Activated naive CD8-positive, alpha-beta T cell (primary cell): Measurements from ENCODE around the gene CDH22.

ENCODE experiments used
- H3K27ac Mint-ChIP-seq: one replicate; pipeline ENCODE4 v1.8.0; 2021; ENCODE audit warnings: mixed read lengths
- H3K27me3 Mint-ChIP-seq: one replicate; pipeline ENCODE4 v1.8.0; 2021; ENCODE audit warnings: mixed read lengths
- H3K36me3 Mint-ChIP-seq: one replicate; pipeline ENCODE4 v1.8.0; 2021; ENCODE audit warnings: mixed read lengths
- H3K4me1 Mint-ChIP-seq: one replicate; pipeline ENCODE4 v1.8.0; 2021; ENCODE audit warnings: low read depth, mixed read lengths
- H3K4me3 Mint-ChIP-seq: one replicate; pipeline ENCODE4 v1.8.0; 2021; ENCODE audit warnings: mild to moderate bottlenecking, mixed read lengths
- H3K9me3 Mint-ChIP-seq: one replicate; pipeline ENCODE4 v1.8.0; 2021; ENCODE audit warnings: low read depth, mixed read lengths

CDH22 gene

GRCh38 chr20:46173652-46174468 is 134.4 kb downstream of the CDH22 start:
- Mint-ChIP-seq H3K27me3 (peaks cover 37% of the 10 kb centered on the region), H3K36me3 (no peaks in the 10 kb centered on the region), H3K4me3 (no peak overlapping the region), H3K4me1 (peaks cover 3% of the 10 kb centered on the region), H3K9me3 (no peaks in the 10 kb centered on the region), H3K27ac (no peak overlapping the region)

- H3K36me3 Mint-ChIP-seq, result no peaks in the 10 kb centered on the region
Measured at GRCh38 chr20:46172961-46173536, 135.2 kb downstream of the CDH22 start.

GRCh38 chr20:46172455-46172854 is 135.8 kb downstream of the CDH22 start:
- peaks cover 3% of the 10 kb centered on the region for H3K4me1 Mint-ChIP-seq
- H3K9me3 Mint-ChIP-seq, result no peaks in the 10 kb centered on the region
- H3K27me3 Mint-ChIP-seq, result peaks cover 32% of the 10 kb centered on the region
- no peak overlapping the region for H3K27ac Mint-ChIP-seq
- no peaks in the 10 kb centered on the region for H3K36me3 Mint-ChIP-seq
- no peak overlapping the region for H3K4me3 Mint-ChIP-seq

More at GRCh38 chr20:46172961-46173536, 135.2 kb downstream of the CDH22 start:
- no peak overlapping the region for H3K4me3 Mint-ChIP-seq
- H3K27ac Mint-ChIP-seq, result no peak overlapping the region
- peaks cover 35% of the 10 kb centered on the region for H3K27me3 Mint-ChIP-seq
- peaks cover 3% of the 10 kb centered on the region for H3K4me1 Mint-ChIP-seq
- H3K9me3 Mint-ChIP-seq, result no peaks in the 10 kb centered on the region

GRCh38 chr20:46171909-46172308 is 136.4 kb downstream of the CDH22 start:
- no peak overlapping the region for H3K27ac Mint-ChIP-seq
- peaks cover 32% of the 10 kb centered on the region for H3K27me3 Mint-ChIP-seq
- no peak overlapping the region for H3K4me3 Mint-ChIP-seq
- peaks cover 3% of the 10 kb centered on the region for H3K4me1 Mint-ChIP-seq
- H3K9me3 Mint-ChIP-seq, result no peaks in the 10 kb centered on the region
- H3K36me3 Mint-ChIP-seq, result no peaks in the 10 kb centered on the region

GRCh38 chr20:46171476-46171875 is 136.8 kb downstream of the CDH22 start:
- H3K27ac Mint-ChIP-seq, result no peak overlapping the region
- H3K36me3 Mint-ChIP-seq, result no peaks in the 10 kb centered on the region
- H3K4me3 Mint-ChIP-seq, result no peak overlapping the region
- peaks cover 31% of the 10 kb centered on the region for H3K27me3 Mint-ChIP-seq
- no peaks in the 10 kb centered on the region for H3K9me3 Mint-ChIP-seq
- H3K4me1 Mint-ChIP-seq, result peaks cover 3% of the 10 kb centered on the region

- Mint-ChIP-seq H3K27ac (no peak overlapping the region), H3K27me3 (peaks cover 25% of the 10 kb centered on the region), H3K4me3 (no peak overlapping the region), H3K36me3 (no peaks in the 10 kb centered on the region), H3K9me3 (no peaks in the 10 kb centered on the region), H3K4me1 (no peaks in the 10 kb centered on the region)
Measured at GRCh38 chr20:46169245-46170171, 138.8 kb downstream of the CDH22 start.

- peaks cover 22% of the 10 kb centered on the region for H3K27me3 Mint-ChIP-seq
- no peaks in the 10 kb centered on the region for H3K36me3 Mint-ChIP-seq
- H3K4me1 Mint-ChIP-seq, result no peaks in the 10 kb centered on the region
Measured at GRCh38 chr20:46168438-46168837, 139.9 kb downstream of the CDH22 start.

GRCh38 chr20:46167080-46167479 is 141.2 kb downstream of the CDH22 start:
- no peaks in the 10 kb centered on the region for H3K4me1 Mint-ChIP-seq
- no peak overlapping the region for H3K27ac Mint-ChIP-seq
- no peaks in the 10 kb centered on the region for H3K9me3 Mint-ChIP-seq
- H3K36me3 Mint-ChIP-seq, result no peaks in the 10 kb centered on the region
- peaks cover 11% of the 10 kb centered on the region for H3K27me3 Mint-ChIP-seq
- H3K4me3 Mint-ChIP-seq, result no peak overlapping the region

More at GRCh38 chr20:46168438-46168837, 139.9 kb downstream of the CDH22 start:
- no peak overlapping the region for H3K27ac Mint-ChIP-seq
- H3K9me3 Mint-ChIP-seq, result no peaks in the 10 kb centered on the region
- no peak overlapping the region for H3K4me3 Mint-ChIP-seq

GRCh38 chr20:46164254-46164653 is 144.0 kb downstream of the CDH22 start:
- Mint-ChIP-seq H3K27me3 (peaks cover 15% of the 10 kb centered on the region), H3K27ac (no peak overlapping the region), H3K9me3 (no peaks in the 10 kb centered on the region)

GRCh38 chr20:46161921-46162320 is 146.4 kb downstream of the CDH22 start:
- no peaks in the 10 kb centered on the region for H3K4me1 Mint-ChIP-seq
- no peak overlapping the region for H3K27ac Mint-ChIP-seq
- H3K27me3 Mint-ChIP-seq, result peaks cover 18% of the 10 kb centered on the region
- no peaks in the 10 kb centered on the region for H3K9me3 Mint-ChIP-seq
- H3K4me3 Mint-ChIP-seq, result no peak overlapping the region
- H3K36me3 Mint-ChIP-seq, result no peaks in the 10 kb centered on the region

More at GRCh38 chr20:46164254-46164653, 144.0 kb downstream of the CDH22 start:
- no peaks in the 10 kb centered on the region for H3K36me3 Mint-ChIP-seq
- no peak overlapping the region for H3K4me3 Mint-ChIP-seq
- no peaks in the 10 kb centered on the region for H3K4me1 Mint-ChIP-seq

- Mint-ChIP-seq H3K4me1 (no peaks in the 10 kb centered on the region), H3K27ac (no peak overlapping the region), H3K9me3 (no peaks in the 10 kb centered on the region), H3K27me3 (peaks cover 13% of the 10 kb centered on the region), H3K36me3 (no peaks in the 10 kb centered on the region), H3K4me3 (no peak overlapping the region)
Measured at GRCh38 chr20:46160661-46161060, 147.6 kb downstream of the CDH22 start.

- Mint-ChIP-seq H3K27ac (no peak overlapping the region), H3K4me1 (no peaks in the 10 kb centered on the region), H3K36me3 (no peaks in the 10 kb centered on the region), H3K27me3 (peaks cover 9% of the 10 kb centered on the region), H3K4me3 (no peak overlapping the region), H3K9me3 (no peaks in the 10 kb centered on the region)
Measured at GRCh38 chr20:46159101-46159897, 149.0 kb downstream of the CDH22 start.

- Mint-ChIP-seq H3K9me3 (no peaks in the 10 kb centered on the region), H3K36me3 (no peaks in the 10 kb centered on the region), H3K27ac (no peak overlapping the region), H3K4me1 (no peaks in the 10 kb centered on the region), H3K4me3 (no peak overlapping the region), H3K27me3 (peaks cover 7% of the 10 kb centered on the region)
Measured at GRCh38 chr20:46158476-46158987, 149.8 kb downstream of the CDH22 start.

GRCh38 chr20:46157625-46158024 is 150.7 kb downstream of the CDH22 start:
- H3K4me1 Mint-ChIP-seq, result no peaks in the 10 kb centered on the region
- H3K36me3 Mint-ChIP-seq, result no peaks in the 10 kb centered on the region
- H3K27me3 Mint-ChIP-seq, result peaks cover 7% of the 10 kb centered on the region
- H3K9me3 Mint-ChIP-seq, result no peaks in the 10 kb centered on the region
- H3K4me3 Mint-ChIP-seq, result no peak overlapping the region
- H3K27ac Mint-ChIP-seq, result no peak overlapping the region
